Type B pancreatic cell (in vitro differentiated cells): ENCODE data around the gene PBOV1. TPM values are rescaled to one million over a fixed set of nuclear protein-coding genes. Genes with fewer than 3 reads are reported as not detected.

Source experiments
- DNase-seq: peaks from one replicate; pipeline ENCODE4 v3.0.0; 2021; ENCODE audit warnings: mixed read lengths; ENCODE audit not compliant: unreplicated experiment; ENCODE audit errors: extremely low spot score
- H3K27ac Mint-ChIP-seq: 2 replicates; pipeline ENCODE4 v1.8.0; 2021; ENCODE audit warnings: mild to moderate bottlenecking, mixed read lengths
- H3K27me3 Mint-ChIP-seq: 2 replicates; pipeline ENCODE4 v1.8.0; 2021; ENCODE audit warnings: mixed read lengths
- H3K36me3 Mint-ChIP-seq: 2 replicates; pipeline ENCODE4 v1.8.0; 2021; ENCODE audit warnings: mixed read lengths
- H3K4me1 Mint-ChIP-seq: one replicate; pipeline ENCODE4 v1.8.0; 2021; ENCODE audit warnings: mixed read lengths; ENCODE audit not compliant: unreplicated experiment
- H3K4me3 Mint-ChIP-seq: 2 replicates; pipeline ENCODE4 v1.8.0; 2021; ENCODE audit warnings: mild to moderate bottlenecking, mixed read lengths
- H3K9me3 Mint-ChIP-seq: 2 replicates; pipeline ENCODE4 v1.8.0; 2021; ENCODE audit warnings: mixed read lengths
- CTCF ChIP-seq: fragments of 200-600 bp; sonication (generic); conservative IDR thresholded peaks from 2 replicates; pipeline ENCODE4 v1.5.0; 2021; ENCODE audit warnings: antibody characterized with exemption, mild to moderate bottlenecking
- long read RNA-seq: library from polyadenylated mRNA; unstranded; transcript quantifications from one replicate; pipeline ENCODE4 v2.0.0, GENCODE V29; 2020
- total RNA-seq: library from RNA; stranded (reverse); gene quantifications from 2 replicates; pipeline ENCODE4 v1.2.1, GENCODE V29; 2021; ENCODE audit warnings: low replicate concordance

PBOV1 gene
- not detected in 2 replicates for total RNA-seq
- long read RNA-seq = 0 reads

DNA sequence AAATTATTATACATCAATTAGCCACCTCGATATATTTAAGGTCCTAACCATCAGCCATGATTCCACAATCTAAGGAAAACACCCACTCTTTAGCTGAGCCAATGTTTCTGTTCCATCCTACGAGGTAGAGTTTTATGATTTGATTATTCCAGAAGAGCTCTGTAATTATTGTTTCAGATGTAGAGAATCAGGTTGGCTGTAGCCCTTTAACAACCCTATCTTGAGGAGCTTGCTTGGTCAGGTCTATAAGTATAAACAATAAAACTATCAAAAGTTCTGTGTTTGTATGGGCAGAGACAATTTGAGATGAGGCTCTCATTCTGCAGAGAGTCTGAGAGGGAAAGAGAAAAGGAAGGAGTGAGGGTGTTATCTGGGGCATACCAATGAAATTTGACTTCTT, at the start of gene PBOV1:
Gene PBOV1 (minus strand): TSS at position 43 of the 400 bp plus-strand sequence. CDS start 96 bp downstream, outside the sequence.
- H3K27me3 Mint-ChIP-seq = no peaks in the 10 kb centered on the region
- TF ChIP-seq CTCF = no peak
- H3K9me3 Mint-ChIP-seq = no peaks in the 10 kb centered on the region
- no peaks in the 10 kb centered on the region for H3K36me3 Mint-ChIP-seq
- no peak for DNase-seq
- H3K4me3 Mint-ChIP-seq = no peak within 1 kb of the TSS
- H3K27ac Mint-ChIP-seq = no peak within 1 kb of the TSS
- peaks cover 11% of the 10 kb centered on the region for H3K4me1 Mint-ChIP-seq

GRCh38 chr6:138266095-138266494, 47.8 kb upstream of the PBOV1 start:
- Mint-ChIP-seq H3K9me3 (no peaks in the 10 kb centered on the region), H3K27me3 (no peaks in the 10 kb centered on the region), H3K36me3 (no peaks in the 10 kb centered on the region), H3K4me3 (no peak overlapping the region), H3K27ac (no peak overlapping the region), H3K4me1 (peaks cover 6% of the 10 kb centered on the region)
- DNase-seq = no peak
- TF ChIP-seq CTCF = no peak

DNA sequence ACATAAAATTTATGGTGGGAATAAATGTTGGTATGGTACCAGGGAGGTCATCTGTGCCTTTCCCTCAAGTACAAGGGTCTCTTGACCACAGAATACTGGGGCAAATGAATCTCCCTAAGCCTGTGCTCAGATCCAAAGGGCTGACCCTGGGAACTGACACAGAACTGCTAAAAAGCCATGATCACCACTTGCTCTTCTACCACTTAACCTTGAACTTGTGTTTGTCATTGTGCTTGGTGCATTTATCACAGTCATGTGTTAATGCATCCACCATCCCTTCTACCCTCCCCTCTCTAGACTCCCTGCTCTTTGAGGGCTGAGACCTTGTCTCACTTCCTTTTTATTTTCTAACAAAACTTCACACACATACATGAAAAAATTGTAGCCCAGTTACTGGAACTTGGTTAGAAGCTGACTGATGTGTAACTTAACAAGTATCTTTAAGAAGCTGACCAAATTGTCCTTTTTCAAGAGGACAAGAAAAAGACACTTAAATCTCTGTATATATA, 46.1 kb upstream of the PBOV1 start:
- H3K9me3 Mint-ChIP-seq = no peaks in the 10 kb centered on the region
- no peak for TF ChIP-seq CTCF
- DNase-seq = no peak
- H3K4me1 Mint-ChIP-seq = peaks cover 6% of the 10 kb centered on the region
- H3K27me3 Mint-ChIP-seq = no peaks in the 10 kb centered on the region
- no peak overlapping the region for H3K4me3 Mint-ChIP-seq
- no peak overlapping the region for H3K27ac Mint-ChIP-seq
- H3K36me3 Mint-ChIP-seq = no peaks in the 10 kb centered on the region

- H3K36me3 Mint-ChIP-seq = no peaks in the 10 kb centered on the region
- H3K27ac Mint-ChIP-seq = no peak overlapping the region
- H3K9me3 Mint-ChIP-seq = no peaks in the 10 kb centered on the region
- DNase-seq = no peak
- no peaks in the 10 kb centered on the region for H3K27me3 Mint-ChIP-seq
- no peak overlapping the region for H3K4me3 Mint-ChIP-seq
- peaks cover 6% of the 10 kb centered on the region for H3K4me1 Mint-ChIP-seq
- TF ChIP-seq CTCF = no peak
Observed at GRCh38 chr6:138263963-138264362, 45.7 kb upstream of the PBOV1 start.

GRCh38 chr6:138261116-138261780, 43.0 kb upstream of the PBOV1 start:
- H3K36me3 Mint-ChIP-seq = peaks cover 2% of the 10 kb centered on the region
- no peaks in the 10 kb centered on the region for H3K27me3 Mint-ChIP-seq
- no peak for TF ChIP-seq CTCF
- H3K27ac Mint-ChIP-seq = no peak overlapping the region
- H3K4me3 Mint-ChIP-seq = no peak overlapping the region
- no peak for DNase-seq
- no peaks in the 10 kb centered on the region for H3K4me1 Mint-ChIP-seq
- H3K9me3 Mint-ChIP-seq = no peaks in the 10 kb centered on the region
